GM12891 (cell line): ENCODE data around the gene KLF3.

Experiments
- PAX5 ChIP-seq: IDR thresholded peaks from 2 replicates; pipeline ENCODE4 v1.6.1; 2011; ENCODE audit warnings: low read length, moderate library complexity, mild to moderate bottlenecking; ENCODE audit not compliant: insufficient read depth, severe bottlenecking
- POLR2A ChIP-seq: IDR thresholded peaks from 2 replicates; pipeline ENCODE4 v1.6.1; 2011; ENCODE audit warnings: low read depth, low read length, control low read depth
- POLR2AphosphoS5 ChIP-seq: IDR thresholded peaks from 2 replicates; pipeline ENCODE4 v1.6.1; 2011; ENCODE audit warnings: low read depth, low read length, control low read depth
- POU2F2 ChIP-seq: IDR thresholded peaks from 2 replicates; pipeline ENCODE4 v1.6.1; 2011; ENCODE audit warnings: low read depth, mild to moderate bottlenecking, control low read depth, low read length, moderate library complexity
- SPI1 ChIP-seq: IDR thresholded peaks from 2 replicates; pipeline ENCODE4 v1.6.1; 2011; ENCODE audit warnings: low read depth, low read length, control low read depth
- TAF1 ChIP-seq: IDR thresholded peaks from 2 replicates; pipeline ENCODE4 v1.6.1; 2011; ENCODE audit warnings: low read depth, low read length, control low read depth

GRCh38 chr4:38733663-38734062 is 69.7 kb downstream of the KLF3 start:
- TF ChIP-seq POLR2A = no peak
- TF ChIP-seq POLR2AphosphoS5 = no peak
- no peak for TF ChIP-seq TAF1
- TF ChIP-seq SPI1 = no peak
- no peak for TF ChIP-seq PAX5
- no peak for TF ChIP-seq POU2F2
